Measurements from ENCODE around the gene NKX6-2. TPM values are rescaled to one million over a fixed set of nuclear protein-coding genes. Genes with fewer than 3 reads are reported as not detected.

The NKX6-2 gene
- polyA plus RNA-seq, 1 donor from 2014 or later: not detected

DNA sequence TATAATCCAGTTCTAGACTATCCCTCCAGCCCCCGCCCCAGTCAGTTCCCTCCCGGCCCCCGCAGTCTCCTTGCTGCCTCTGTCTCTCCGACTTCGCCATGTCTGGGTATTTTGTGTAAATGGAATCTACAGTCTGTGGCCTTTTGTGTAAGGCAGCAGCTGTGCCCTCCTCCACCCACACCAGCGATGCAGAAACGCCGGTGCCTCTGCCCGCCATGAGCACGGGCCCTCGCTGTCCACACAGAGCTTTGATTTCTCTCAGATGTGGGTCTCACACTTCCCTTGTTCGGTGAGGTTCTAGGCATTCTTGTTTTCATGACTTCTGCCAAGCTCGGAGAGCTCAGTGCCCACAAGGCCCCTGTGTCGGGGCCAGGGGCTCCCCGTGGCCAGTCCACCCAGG lies 37.8 kb downstream of the NKX6-2 start:
- no peak overlapping the region for H3K4me2 ChIP-seq (ENCODE audit: low read length)
- no peaks in the 10 kb centered on the region for H3K9me3 ChIP-seq (ENCODE audit: low read length)
- H3K27me3 ChIP-seq (ENCODE audit: insufficient read depth, low read depth, low read length): peaks cover 4% of the 10 kb centered on the region
- no peak overlapping the region for H2AFZ ChIP-seq (ENCODE audit: low read depth, low read length)
- no peaks in the 10 kb centered on the region for H3K36me3 ChIP-seq (ENCODE audit: insufficient read depth, low read length)
- no peaks in the 10 kb centered on the region for H3K9me2 ChIP-seq (ENCODE audit: insufficient read depth, low read length)
- TF ChIP-seq, protein P1, sequence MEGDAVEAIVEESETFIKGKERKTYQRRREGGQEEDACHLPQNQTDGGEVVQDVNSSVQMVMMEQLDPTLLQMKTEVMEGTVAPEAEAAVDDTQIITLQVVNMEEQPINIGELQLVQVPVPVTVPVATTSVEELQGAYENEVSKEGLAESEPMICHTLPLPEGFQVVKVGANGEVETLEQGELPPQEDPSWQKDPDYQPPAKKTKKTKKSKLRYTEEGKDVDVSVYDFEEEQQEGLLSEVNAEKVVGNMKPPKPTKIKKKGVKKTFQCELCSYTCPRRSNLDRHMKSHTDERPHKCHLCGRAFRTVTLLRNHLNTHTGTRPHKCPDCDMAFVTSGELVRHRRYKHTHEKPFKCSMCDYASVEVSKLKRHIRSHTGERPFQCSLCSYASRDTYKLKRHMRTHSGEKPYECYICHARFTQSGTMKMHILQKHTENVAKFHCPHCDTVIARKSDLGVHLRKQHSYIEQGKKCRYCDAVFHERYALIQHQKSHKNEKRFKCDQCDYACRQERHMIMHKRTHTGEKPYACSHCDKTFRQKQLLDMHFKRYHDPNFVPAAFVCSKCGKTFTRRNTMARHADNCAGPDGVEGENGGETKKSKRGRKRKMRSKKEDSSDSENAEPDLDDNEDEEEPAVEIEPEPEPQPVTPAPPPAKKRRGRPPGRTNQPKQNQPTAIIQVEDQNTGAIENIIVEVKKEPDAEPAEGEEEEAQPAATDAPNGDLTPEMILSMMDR (IDR thresholded peaks at IDR 0.05; ENCODE audit: poor library complexity, severe bottlenecking): no peak
- no peak for TF ChIP-seq EP300 (conservative IDR thresholded peaks at IDR 0.05; ENCODE audit: poor library complexity, severe bottlenecking)
- TF ChIP-seq RAD21 (conservative IDR thresholded peaks at IDR 0.05): no peak
- TF ChIP-seq MXI1 (conservative IDR thresholded peaks at IDR 0.05; ENCODE audit: poor library complexity, severe bottlenecking): no peak
- no peak for TF ChIP-seq POLR2AphosphoS5 (IDR thresholded peaks at IDR 0.05)
- TF ChIP-seq, protein P2, sequence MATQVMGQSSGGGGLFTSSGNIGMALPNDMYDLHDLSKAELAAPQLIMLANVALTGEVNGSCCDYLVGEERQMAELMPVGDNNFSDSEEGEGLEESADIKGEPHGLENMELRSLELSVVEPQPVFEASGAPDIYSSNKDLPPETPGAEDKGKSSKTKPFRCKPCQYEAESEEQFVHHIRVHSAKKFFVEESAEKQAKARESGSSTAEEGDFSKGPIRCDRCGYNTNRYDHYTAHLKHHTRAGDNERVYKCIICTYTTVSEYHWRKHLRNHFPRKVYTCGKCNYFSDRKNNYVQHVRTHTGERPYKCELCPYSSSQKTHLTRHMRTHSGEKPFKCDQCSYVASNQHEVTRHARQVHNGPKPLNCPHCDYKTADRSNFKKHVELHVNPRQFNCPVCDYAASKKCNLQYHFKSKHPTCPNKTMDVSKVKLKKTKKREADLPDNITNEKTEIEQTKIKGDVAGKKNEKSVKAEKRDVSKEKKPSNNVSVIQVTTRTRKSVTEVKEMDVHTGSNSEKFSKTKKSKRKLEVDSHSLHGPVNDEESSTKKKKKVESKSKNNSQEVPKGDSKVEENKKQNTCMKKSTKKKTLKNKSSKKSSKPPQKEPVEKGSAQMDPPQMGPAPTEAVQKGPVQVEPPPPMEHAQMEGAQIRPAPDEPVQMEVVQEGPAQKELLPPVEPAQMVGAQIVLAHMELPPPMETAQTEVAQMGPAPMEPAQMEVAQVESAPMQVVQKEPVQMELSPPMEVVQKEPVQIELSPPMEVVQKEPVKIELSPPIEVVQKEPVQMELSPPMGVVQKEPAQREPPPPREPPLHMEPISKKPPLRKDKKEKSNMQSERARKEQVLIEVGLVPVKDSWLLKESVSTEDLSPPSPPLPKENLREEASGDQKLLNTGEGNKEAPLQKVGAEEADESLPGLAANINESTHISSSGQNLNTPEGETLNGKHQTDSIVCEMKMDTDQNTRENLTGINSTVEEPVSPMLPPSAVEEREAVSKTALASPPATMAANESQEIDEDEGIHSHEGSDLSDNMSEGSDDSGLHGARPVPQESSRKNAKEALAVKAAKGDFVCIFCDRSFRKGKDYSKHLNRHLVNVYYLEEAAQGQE (IDR thresholded peaks at IDR 0.05; ENCODE audit: borderline replicate concordance): no peak
- TF ChIP-seq EZH2 (IDR thresholded peaks at IDR 0.05; ENCODE audit: borderline replicate concordance, insufficient read depth, low read length, poor library complexity, severe bottlenecking): no peak
- TF ChIP-seq SMC3 (conservative IDR thresholded peaks at IDR 0.05; ENCODE audit: poor library complexity): no peak
- no peak for TF ChIP-seq TAF1 (IDR thresholded peaks at IDR 0.05; ENCODE audit: low read depth)
- H3K4me3 ChIP-seq (ENCODE audit: low read length): no peak overlapping the region
- no peak overlapping the region for H3K27ac ChIP-seq (ENCODE audit: low read length)
- no peak overlapping the region for H3K9ac ChIP-seq (ENCODE audit: low read length)
- no peaks in the 10 kb centered on the region for H3F3A ChIP-seq (ENCODE audit: insufficient read depth, low read length, poor library complexity, severe bottlenecking)
- H3K79me2 ChIP-seq (replicated peaks; ENCODE audit: insufficient read depth, low read length): no peaks in the 10 kb centered on the region
- H4K20me1 ChIP-seq (ENCODE audit: insufficient read depth): no peaks in the 10 kb centered on the region

DNA sequence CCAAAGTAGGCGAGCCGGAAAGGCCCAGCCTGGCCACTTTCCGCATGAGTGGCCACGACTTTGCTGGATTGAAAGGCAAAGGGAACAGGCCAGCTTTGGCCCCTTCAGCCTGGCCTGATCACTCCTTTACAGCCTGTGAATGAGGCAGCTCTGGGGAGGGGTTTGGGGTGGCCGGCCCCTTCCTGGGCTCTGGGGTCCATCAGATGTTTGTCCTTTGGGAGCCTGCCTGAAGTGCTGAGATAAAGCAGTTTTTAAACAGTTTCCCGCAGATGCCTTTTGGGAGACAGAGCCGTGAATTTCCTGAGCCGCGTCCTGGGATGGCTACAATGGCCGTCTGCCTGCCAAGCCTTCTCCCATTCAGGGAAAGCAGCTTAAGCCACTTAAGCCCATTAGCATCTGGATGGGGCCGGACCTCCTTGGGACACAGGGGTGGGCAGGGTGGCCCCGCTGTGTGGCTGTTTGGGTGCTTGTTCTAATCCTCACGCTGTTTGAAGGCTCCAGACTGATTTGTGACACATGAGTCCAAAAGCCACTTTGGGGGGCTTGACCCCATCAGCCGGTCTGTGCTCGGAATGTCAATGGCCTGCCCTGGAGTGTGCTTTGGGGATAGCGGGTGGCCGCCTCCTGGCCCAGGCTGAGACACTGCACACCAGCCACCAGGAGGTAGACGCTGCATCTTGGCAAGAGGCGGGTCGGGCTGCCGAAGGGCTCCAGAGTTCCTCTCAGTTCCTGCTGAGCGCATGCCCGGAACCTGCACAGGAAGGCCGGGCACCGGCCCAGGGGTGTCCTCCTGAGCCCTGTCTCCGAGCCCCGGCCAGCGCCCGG lies 38.9 kb downstream of the NKX6-2 start:
- H3K9me2 ChIP-seq (ENCODE audit: insufficient read depth, low read length): no peaks in the 10 kb centered on the region
- H4K20me1 ChIP-seq (ENCODE audit: insufficient read depth): no peaks in the 10 kb centered on the region
- H3K9ac ChIP-seq (ENCODE audit: low read length): no peak overlapping the region
- H3K4me2 ChIP-seq (ENCODE audit: low read length): no peak overlapping the region
- H3K79me2 ChIP-seq (replicated peaks; ENCODE audit: insufficient read depth, low read length): no peaks in the 10 kb centered on the region
- no peak for TF ChIP-seq POLR2AphosphoS5 (IDR thresholded peaks at IDR 0.05)
- no peak for TF ChIP-seq RAD21 (conservative IDR thresholded peaks at IDR 0.05)
- TF ChIP-seq EZH2 (IDR thresholded peaks at IDR 0.05; ENCODE audit: borderline replicate concordance, insufficient read depth, low read length, poor library complexity, severe bottlenecking): no peak
- TF ChIP-seq, protein P2 (IDR thresholded peaks at IDR 0.05; ENCODE audit: borderline replicate concordance): no peak
- TF ChIP-seq EP300 (conservative IDR thresholded peaks at IDR 0.05; ENCODE audit: poor library complexity, severe bottlenecking): no peak
- no peak for TF ChIP-seq SMC3 (conservative IDR thresholded peaks at IDR 0.05; ENCODE audit: poor library complexity)
- no peak for TF ChIP-seq MXI1 (conservative IDR thresholded peaks at IDR 0.05; ENCODE audit: poor library complexity, severe bottlenecking)
- TF ChIP-seq TAF1 (IDR thresholded peaks at IDR 0.05; ENCODE audit: low read depth): no peak
- TF ChIP-seq, protein P1 (IDR thresholded peaks at IDR 0.05; ENCODE audit: poor library complexity, severe bottlenecking): no peak
- no peak overlapping the region for H3K4me3 ChIP-seq (ENCODE audit: low read length)
- no peaks in the 10 kb centered on the region for H3F3A ChIP-seq (ENCODE audit: insufficient read depth, low read length, poor library complexity, severe bottlenecking)
- no peaks in the 10 kb centered on the region for H3K9me3 ChIP-seq (ENCODE audit: low read length)
- H2AFZ ChIP-seq (ENCODE audit: low read depth, low read length): no peak overlapping the region
- peaks cover 10% of the 10 kb centered on the region for H3K27me3 ChIP-seq (ENCODE audit: insufficient read depth, low read depth, low read length)
- H3K36me3 ChIP-seq (ENCODE audit: insufficient read depth, low read length): no peaks in the 10 kb centered on the region
- H3K27ac ChIP-seq (ENCODE audit: low read length): no peak overlapping the region
